ENCODE results near the gene CARNS1. TPM values are rescaled to one million over a fixed set of nuclear protein-coding genes. Genes with fewer than 3 reads are reported as not detected.

CARNS1 gene
- total RNA-seq, 1 experiment from 2014 or later: 1.1 TPM

GRCh38 chr11:67405688-67406339 is 9.7 kb upstream of the CARNS1 start:
- 0 out of 2 replicates have a peak, but pooled peaks cover under 1% of the 10 kb centered on the region for H3K4me1 ChIP-seq (ENCODE audit: insufficient read depth, low read length)
- WGBS (ENCODE audit: extremely low coverage, insufficient read length, low lambda C conversion rate): no CpG with 5 or more reads among the region's 9 CpGs
- H3K56ac ChIP-seq (ENCODE audit: insufficient read length, low read depth, low read length): no peak overlapping the region
- H3K4me1 Mint-ChIP-seq: peaks cover 12 to 22% of the 10 kb centered on the region in 2 experiments
- no peak overlapping the region for H2BK15ac ChIP-seq (ENCODE audit: low read depth, low read length)
- H4K20me1 ChIP-seq (ENCODE audit: control insufficient read depth, insufficient read depth, insufficient read length): no peaks in the 10 kb centered on the region
- H3K27ac ChIP-seq (ENCODE audit: insufficient read length, low read depth, low read length): no peak overlapping the region
- no peaks in the 10 kb centered on the region for H3K27me3 ChIP-seq (ENCODE audit: insufficient read depth, low read length)
- H2BK120ac ChIP-seq (ENCODE audit: low read depth, low read length, poor library complexity, severe bottlenecking): no peak overlapping the region
- DNase-seq: no peak
- H3K27ac Mint-ChIP-seq: no peak overlapping the region
- H2AK5ac ChIP-seq (ENCODE audit: insufficient read length, low read length): no peak overlapping the region
- H3K4me3 Mint-ChIP-seq: no peak overlapping the region
- peaks cover 18% of the 10 kb centered on the region for H3K27me3 Mint-ChIP-seq (ENCODE audit: low read depth)
- no peak overlapping the region for H3K9ac ChIP-seq (ENCODE audit: extremely low read depth, insufficient read length, low read length)
- H3K79me2 ChIP-seq (ENCODE audit: insufficient read depth, low read length): peaks cover under 1% of the 10 kb centered on the region; the same call in 1 of the 2 replicates
- no peak overlapping the region for H3K4ac ChIP-seq (ENCODE audit: low read depth, low read length)
- H3K36me3 Mint-ChIP-seq (ENCODE audit: insufficient read depth in 1 of 3, low read depth in 3 of 3): no peaks in the 10 kb centered on the region
- no peaks in the 10 kb centered on the region for H3K9me3 Mint-ChIP-seq
- H2BK5ac ChIP-seq (ENCODE audit: insufficient read length, low read length): no peak overlapping the region
- H3T11ph ChIP-seq (ENCODE audit: low read length): no peak overlapping the region
- peaks cover 4% of the 10 kb centered on the region for H3K23me2 ChIP-seq (ENCODE audit: insufficient read length, low read depth, low read length, poor library complexity, severe bottlenecking)
- peaks cover 2% of the 10 kb centered on the region for H3K79me1 ChIP-seq (ENCODE audit: insufficient read depth, low read depth, low read length, poor library complexity, severe bottlenecking)
- H3K23ac ChIP-seq (ENCODE audit: insufficient read length, low read depth, low read length): no peak overlapping the region
- H4K91ac ChIP-seq (ENCODE audit: insufficient read length, low read depth, low read length): no peak overlapping the region
- H2BK12ac ChIP-seq (ENCODE audit: insufficient read length, low read depth, low read length): no peak overlapping the region
- H2BK20ac ChIP-seq (ENCODE audit: low read depth, low read length, poor library complexity, severe bottlenecking): no peak overlapping the region
- H4K5ac ChIP-seq (ENCODE audit: insufficient read length, low read depth, low read length): no peak overlapping the region
- H2AFZ ChIP-seq (ENCODE audit: low read length): no peak overlapping the region
- no peaks in the 10 kb centered on the region for H3K9me3 ChIP-seq (ENCODE audit: control insufficient read depth, low read depth, low read length)
- no peak overlapping the region for H3K4me2 ChIP-seq (ENCODE audit: insufficient read depth, insufficient read length, low read length)
- H3K18ac ChIP-seq (ENCODE audit: insufficient read length, low read depth, low read length): no peak overlapping the region
- no peak overlapping the region for H3K14ac ChIP-seq (ENCODE audit: insufficient read depth, low read length)
- no peak for TF ChIP-seq CTCF (conservative IDR thresholded peaks at IDR 0.05)
- no peak overlapping the region for H4K8ac ChIP-seq (replicated peaks; ENCODE audit: insufficient read length, low read depth, low read length)
